Tibial nerve (tissue), 4 donors: Measurements from ENCODE around the gene SYNPO2. TPM values are rescaled to one million over a fixed set of nuclear protein-coding genes. Genes with fewer than 3 reads are reported as not detected.

Source experiments
- DNase-seq, 2 donors: peaks; one replicate each; pipeline ENCODE4 v3.0.0-alpha.2; 2019; ENCODE audit warnings: low spot score in 2 of 2
- H3K27ac ChIP-seq, 4 donors: fragments of 200-600 bp; sonication (generic) in 3 of 4; one replicate each; pipeline ENCODE4 v1.5.1; 2017 to 2019; ENCODE audit warnings: mild to moderate bottlenecking in 1 of 4
- H3K27me3 ChIP-seq, 2 donors: fragments of 200-600 bp; sonication (generic) in 1 of 2; one replicate each; pipeline versions ENCODE4 v1.5.1 to v1.6.0; 2017 to 2019
- H3K36me3 ChIP-seq, 3 donors: fragments of 200-600 bp; sonication (generic); one replicate each; pipeline ENCODE4 v1.5.1; 2018 to 2019
- H3K4me1 ChIP-seq, 4 donors: fragments of 200-600 bp; sonication (generic) in 3 of 4; one replicate each; pipeline ENCODE4 v1.5.1; 2017 to 2019
- H3K4me3 ChIP-seq, 4 donors: fragments of 200-600 bp; sonication (generic) in 3 of 4; one replicate each; pipeline ENCODE4 v1.5.1; 2017 to 2019; ENCODE audit warnings: mild to moderate bottlenecking in 1 of 4, moderate library complexity in 1 of 4
- H3K9me3 ChIP-seq, 4 donors: fragments of 200-600 bp; sonication (generic) in 3 of 4; one replicate each; pipeline ENCODE4 v1.5.1; 2017 to 2019
- CTCF ChIP-seq, 5 experiments: fragments of 200-600 bp in 3 of 5; fragments of 450-650 bp in 2 of 5; sonication (generic) in 3 of 5; IDR thresholded peaks; one replicate each; pipeline ENCODE4 v1.5.1; 2016 to 2019; ENCODE audit warnings: antibody characterized with exemption in 5 of 5, mild to moderate bottlenecking in 3 of 5, moderate library complexity in 2 of 5
- EP300 ChIP-seq, 2 donors: sonication (generic); formaldehyde crosslinking; IDR thresholded peaks; one replicate each; pipeline ENCODE4 v1.6.1; 2017; ENCODE audit warnings: antibody characterized with exemption in 2 of 2, mild to moderate bottlenecking in 1 of 2
- POLR2A ChIP-seq, 2 donors: fragments of 450-650 bp; IDR thresholded peaks; one replicate each; pipeline ENCODE4 v1.6.1; 2017; ENCODE audit warnings: antibody characterized with exemption in 2 of 2, mild to moderate bottlenecking in 2 of 2, moderate library complexity in 2 of 2
- WGBS, 2 donors: methylation state at CpG; one replicate each; pipeline ENCODE4 v1.1.5; 2018; 5-methylcytosine and 5-hydroxymethylcytosine counted together
- total RNA-seq, 4 donors: library from RNA; depleted of rRNA; stranded (reverse); fragments of >200 nt; gene quantifications; one replicate each; pipeline ENCODE4 v1.1.0, GENCODE V29; 2016

SYNPO2 gene
- total RNA-seq, 4 donors from 2014 or later = 118 to 177 (median 138) TPM

GRCh38 chr4:118846979-118847378 is 41.7 kb upstream of the SYNPO2 start:
- no peaks in the 10 kb centered on the region for H3K27me3 ChIP-seq
- TF ChIP-seq CTCF (IDR thresholded peaks at IDR 0.05) = no peak
- no peak for TF ChIP-seq EP300 (IDR thresholded peaks at IDR 0.05)
- no peak for TF ChIP-seq POLR2A (IDR thresholded peaks at IDR 0.05)
- H3K9me3 ChIP-seq = no peaks in the 10 kb centered on the region
- no peak overlapping the region for H3K4me3 ChIP-seq
- H3K27ac ChIP-seq = no peak overlapping the region
- DNase-seq = no peak
- 87 to 91% methylated on average over 1 of the region's 1 CpG for WGBS, 2 donors
- H3K36me3 ChIP-seq = no peaks in the 10 kb centered on the region
- peaks cover 0 to 16% (median 0%) of the 10 kb centered on the region in 4 donors for H3K4me1 ChIP-seq

GRCh38 chr4:118848242-118848641 is 40.4 kb upstream of the SYNPO2 start:
- no peak for DNase-seq
- WGBS, 2 donors = 98% methylated on average over 7 of the region's 7 CpGs
- Histone ChIP-seq H3K9me3 (no peaks in the 10 kb centered on the region), H3K36me3 (no peaks in the 10 kb centered on the region), H3K27ac (no peak overlapping the region), H3K4me3 (no peak overlapping the region), H3K4me1 (peaks cover 0 to 16% (median 0%) of the 10 kb centered on the region in 4 donors), H3K27me3 (no peaks in the 10 kb centered on the region)
- no peak for TF ChIP-seq EP300 (IDR thresholded peaks at IDR 0.05)
- no peak for TF ChIP-seq CTCF (IDR thresholded peaks at IDR 0.05)
- TF ChIP-seq POLR2A (IDR thresholded peaks at IDR 0.05) = no peak

GRCh38 chr4:118848901-118849300 is 39.8 kb upstream of the SYNPO2 start:
- TF ChIP-seq CTCF (IDR thresholded peaks at IDR 0.05) = no peak
- Histone ChIP-seq H3K27ac (no peak overlapping the region), H3K4me3 (no peak overlapping the region), H3K4me1 (peaks cover 0 to 16% (median 0%) of the 10 kb centered on the region in 4 donors), H3K9me3 (no peaks in the 10 kb centered on the region), H3K27me3 (no peaks in the 10 kb centered on the region), H3K36me3 (no peaks in the 10 kb centered on the region)
- no peak for DNase-seq

- 92 to 97% methylated on average over 2 of the region's 2 CpGs for WGBS, 2 donors
- DNase-seq = no peak
- Histone ChIP-seq H3K27me3 (no peaks in the 10 kb centered on the region), H3K4me1 (peaks cover 0 to 16% (median 0%) of the 10 kb centered on the region in 4 donors), H3K27ac (peak overlapping the region in 1 of 4 donors; percentile 55), H3K36me3 (no peaks in the 10 kb centered on the region), H3K9me3 (no peaks in the 10 kb centered on the region), H3K4me3 (peak overlapping the region in 3 of 4 donors; percentile 21 to 47 (median 31))
- TF ChIP-seq EP300 (IDR thresholded peaks at IDR 0.05) = no peak
- no peak for TF ChIP-seq POLR2A (IDR thresholded peaks at IDR 0.05)
- TF ChIP-seq CTCF (IDR thresholded peaks at IDR 0.05) = no peak
Observed at GRCh38 chr4:118849867-118850487, 38.7 kb upstream of the SYNPO2 start.

- Histone ChIP-seq H3K4me1 (peaks cover 0 to 16% (median 0%) of the 10 kb centered on the region in 4 donors), H3K36me3 (no peaks in the 10 kb centered on the region), H3K27ac (peak overlapping the region in 2 of 4 donors; percentile 32 to 55), H3K4me3 (peak overlapping the region in 3 of 4 donors; percentile 21 to 47 (median 31)), H3K9me3 (no peaks in the 10 kb centered on the region), H3K27me3 (no peaks in the 10 kb centered on the region)
- no peak for DNase-seq
- WGBS, 2 donors = 40 to 49% methylated on average over 8 of the region's 8 CpGs
- TF ChIP-seq POLR2A (IDR thresholded peaks at IDR 0.05) (no peak), EP300 (IDR thresholded peaks at IDR 0.05) (no peak), CTCF (IDR thresholded peaks at IDR 0.05) (no peak)
Observed at GRCh38 chr4:118850488-118851173, 38.0 kb upstream of the SYNPO2 start.
